NCI-H460 (cell line): ENCODE results near the gene ADAMTS8. TPM values are rescaled to one million over a fixed set of nuclear protein-coding genes. Genes with fewer than 3 reads are reported as not detected.

Experiments used
- DNase-seq: peaks from one replicate; pipeline ENCODE4 v3.0.0-alpha.2; 2016; ENCODE audit warnings: low read depth; ENCODE audit errors: extremely low read depth
- polyA plus RNA-seq: library from polyadenylated mRNA; depleted of rRNA; stranded (reverse); fragments of >200 nt; gene quantifications from 2 replicates; pipeline ENCODE4 v1.2.3, GENCODE V29; 2014; cell fraction: nucleus; rRNA removed
- total RNA-seq: library from RNA; depleted of rRNA; stranded (reverse); fragments of >200 nt; shearing (Covaris generic); gene quantifications from 2 replicates; pipeline ENCODE4 v1.2.3, GENCODE V29; 2014; rRNA removed

The ADAMTS8 gene, protein sequence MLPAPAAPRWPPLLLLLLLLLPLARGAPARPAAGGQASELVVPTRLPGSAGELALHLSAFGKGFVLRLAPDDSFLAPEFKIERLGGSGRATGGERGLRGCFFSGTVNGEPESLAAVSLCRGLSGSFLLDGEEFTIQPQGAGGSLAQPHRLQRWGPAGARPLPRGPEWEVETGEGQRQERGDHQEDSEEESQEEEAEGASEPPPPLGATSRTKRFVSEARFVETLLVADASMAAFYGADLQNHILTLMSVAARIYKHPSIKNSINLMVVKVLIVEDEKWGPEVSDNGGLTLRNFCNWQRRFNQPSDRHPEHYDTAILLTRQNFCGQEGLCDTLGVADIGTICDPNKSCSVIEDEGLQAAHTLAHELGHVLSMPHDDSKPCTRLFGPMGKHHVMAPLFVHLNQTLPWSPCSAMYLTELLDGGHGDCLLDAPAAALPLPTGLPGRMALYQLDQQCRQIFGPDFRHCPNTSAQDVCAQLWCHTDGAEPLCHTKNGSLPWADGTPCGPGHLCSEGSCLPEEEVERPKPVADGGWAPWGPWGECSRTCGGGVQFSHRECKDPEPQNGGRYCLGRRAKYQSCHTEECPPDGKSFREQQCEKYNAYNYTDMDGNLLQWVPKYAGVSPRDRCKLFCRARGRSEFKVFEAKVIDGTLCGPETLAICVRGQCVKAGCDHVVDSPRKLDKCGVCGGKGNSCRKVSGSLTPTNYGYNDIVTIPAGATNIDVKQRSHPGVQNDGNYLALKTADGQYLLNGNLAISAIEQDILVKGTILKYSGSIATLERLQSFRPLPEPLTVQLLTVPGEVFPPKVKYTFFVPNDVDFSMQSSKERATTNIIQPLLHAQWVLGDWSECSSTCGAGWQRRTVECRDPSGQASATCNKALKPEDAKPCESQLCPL
- 0.02 and 0.29 TPM in 2 replicates for total RNA-seq
- not detected in 2 replicates for polyA plus RNA-seq

GRCh38 chr11:130428316-130429119 lies at the start of gene ADAMTS8:
TSS of gene ADAMTS8 (minus strand) at chr11:130428609. CDS start at chr11:130428286, 323 bp downstream.
- DNase-seq, result no peak

DNA sequence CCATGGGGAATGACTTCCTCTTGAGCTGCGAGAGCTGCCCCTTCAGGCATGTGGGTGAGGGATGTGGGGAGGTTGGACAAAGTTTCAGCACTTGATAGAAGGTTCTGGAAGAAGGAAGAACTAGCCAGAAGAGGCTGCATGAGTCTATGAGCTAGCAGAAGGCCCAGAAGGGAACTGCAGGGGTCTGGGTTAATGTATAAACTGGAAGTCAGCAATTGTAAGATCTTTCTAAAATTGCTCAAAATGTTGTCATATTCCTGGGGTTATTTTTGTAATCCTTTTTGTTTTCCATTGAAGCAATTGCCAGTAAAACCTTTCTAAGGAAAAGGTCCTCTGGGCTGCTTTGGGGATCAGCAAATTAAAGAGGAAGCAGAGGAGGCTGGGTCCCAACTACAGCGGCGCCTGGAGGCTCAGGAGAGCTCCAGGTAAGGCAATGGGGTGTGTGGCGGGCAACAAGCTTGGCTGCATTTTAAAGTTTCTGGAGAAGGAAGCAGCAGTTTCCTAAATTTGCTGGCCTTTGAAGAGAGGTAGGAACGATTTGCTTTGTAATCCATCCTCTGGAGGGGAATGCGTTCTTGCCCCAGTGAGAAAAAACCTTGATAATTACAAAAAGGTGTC lies 49.3 kb upstream of the ADAMTS8 start:
- no peak for DNase-seq

GRCh38 chr11:130476922-130477491 lies 48.6 kb upstream of the ADAMTS8 start:
- no peak for DNase-seq

GRCh38 chr11:130476200-130476921 lies 48.0 kb upstream of the ADAMTS8 start:
- DNase-seq, result no peak

DNA sequence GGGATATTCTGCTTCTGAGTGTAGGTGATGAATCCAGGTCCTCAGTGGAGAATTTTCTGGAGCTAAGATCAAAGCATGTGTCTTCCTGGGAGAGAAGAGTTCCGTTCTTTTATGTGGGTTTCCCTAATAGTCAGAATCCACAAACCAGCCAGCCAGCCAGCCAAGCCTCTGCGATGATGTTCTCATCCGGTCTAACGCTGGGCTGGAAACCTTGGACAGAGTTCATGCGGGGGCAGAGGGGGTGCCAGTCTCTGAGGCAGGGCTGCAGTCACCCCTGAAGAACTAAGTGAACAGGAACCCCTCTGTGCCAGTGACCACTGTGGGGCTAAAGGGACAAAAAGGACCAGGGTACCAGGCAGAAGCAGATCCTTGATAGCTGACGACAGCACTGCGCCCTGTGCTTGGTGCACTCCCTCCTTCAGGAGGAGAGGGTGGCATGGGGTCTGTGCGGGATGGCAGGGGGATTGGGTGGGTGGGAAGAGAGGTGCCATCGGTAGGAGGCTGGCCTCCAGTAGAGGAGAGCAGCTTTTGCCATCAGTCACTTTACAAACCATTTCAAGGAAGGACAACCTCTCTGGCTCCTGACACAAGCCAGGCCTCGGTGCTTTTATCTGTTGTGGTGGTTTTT lies 47.1 kb upstream of the ADAMTS8 start:
- no peak for DNase-seq

- DNase-seq, result no peak
Measured at GRCh38 chr11:130474637-130475400, 46.4 kb upstream of the ADAMTS8 start.

- DNase-seq, result no peak
Measured at GRCh38 chr11:130473795-130474377, 45.5 kb upstream of the ADAMTS8 start.

DNA sequence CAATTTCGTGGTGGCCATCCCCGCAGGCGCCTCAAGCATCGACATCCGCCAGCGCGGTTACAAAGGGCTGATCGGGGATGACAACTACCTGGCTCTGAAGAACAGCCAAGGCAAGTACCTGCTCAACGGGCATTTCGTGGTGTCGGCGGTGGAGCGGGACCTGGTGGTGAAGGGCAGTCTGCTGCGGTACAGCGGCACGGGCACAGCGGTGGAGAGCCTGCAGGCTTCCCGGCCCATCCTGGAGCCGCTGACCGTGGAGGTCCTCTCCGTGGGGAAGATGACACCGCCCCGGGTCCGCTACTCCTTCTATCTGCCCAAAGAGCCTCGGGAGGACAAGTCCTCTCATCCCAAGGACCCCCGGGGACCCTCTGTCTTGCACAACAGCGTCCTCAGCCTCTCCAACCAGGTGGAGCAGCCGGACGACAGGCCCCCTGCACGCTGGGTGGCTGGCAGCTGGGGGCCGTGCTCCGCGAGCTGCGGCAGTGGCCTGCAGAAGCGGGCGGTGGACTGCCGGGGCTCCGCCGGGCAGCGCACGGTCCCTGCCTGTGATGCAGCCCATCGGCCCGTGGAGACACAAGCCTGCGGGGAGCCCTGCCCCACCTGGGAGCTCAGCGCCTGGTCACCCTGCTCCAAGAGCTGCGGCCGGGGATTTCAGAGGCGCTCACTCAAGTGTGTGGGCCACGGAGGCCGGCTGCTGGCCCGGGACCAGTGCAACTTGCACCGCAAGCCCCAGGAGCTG lies 44.8 kb upstream of the ADAMTS8 start:
- no peak for DNase-seq

DNA sequence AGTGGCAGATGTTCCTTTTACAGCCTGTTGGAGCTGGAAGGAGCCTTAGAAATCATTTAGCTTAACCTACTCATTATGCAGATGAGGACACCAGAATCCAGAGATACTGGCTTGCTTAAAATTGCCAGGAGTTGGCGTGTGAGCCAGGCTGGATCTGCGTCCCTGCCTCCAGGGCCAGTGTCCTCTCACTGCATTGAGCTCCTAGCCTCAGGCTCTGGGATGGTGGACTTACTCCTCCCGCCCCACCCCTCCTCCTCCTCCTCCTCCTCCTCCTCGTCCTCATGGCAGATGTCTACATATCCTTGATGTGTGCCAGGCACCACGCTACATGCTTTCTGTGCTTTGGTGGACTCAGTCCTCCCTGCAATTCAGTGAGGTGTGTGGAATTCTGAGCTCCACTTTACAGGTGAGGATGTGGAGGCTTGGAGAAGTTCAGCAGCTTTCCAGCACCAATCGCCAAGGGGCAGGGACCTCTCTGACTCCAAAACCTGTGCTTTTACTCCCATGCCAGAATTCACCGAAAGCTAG lies 44.1 kb upstream of the ADAMTS8 start:
- DNase-seq, result no peak

GRCh38 chr11:130471731-130472433 lies 43.5 kb upstream of the ADAMTS8 start:
- DNase-seq, result no peak

DNA sequence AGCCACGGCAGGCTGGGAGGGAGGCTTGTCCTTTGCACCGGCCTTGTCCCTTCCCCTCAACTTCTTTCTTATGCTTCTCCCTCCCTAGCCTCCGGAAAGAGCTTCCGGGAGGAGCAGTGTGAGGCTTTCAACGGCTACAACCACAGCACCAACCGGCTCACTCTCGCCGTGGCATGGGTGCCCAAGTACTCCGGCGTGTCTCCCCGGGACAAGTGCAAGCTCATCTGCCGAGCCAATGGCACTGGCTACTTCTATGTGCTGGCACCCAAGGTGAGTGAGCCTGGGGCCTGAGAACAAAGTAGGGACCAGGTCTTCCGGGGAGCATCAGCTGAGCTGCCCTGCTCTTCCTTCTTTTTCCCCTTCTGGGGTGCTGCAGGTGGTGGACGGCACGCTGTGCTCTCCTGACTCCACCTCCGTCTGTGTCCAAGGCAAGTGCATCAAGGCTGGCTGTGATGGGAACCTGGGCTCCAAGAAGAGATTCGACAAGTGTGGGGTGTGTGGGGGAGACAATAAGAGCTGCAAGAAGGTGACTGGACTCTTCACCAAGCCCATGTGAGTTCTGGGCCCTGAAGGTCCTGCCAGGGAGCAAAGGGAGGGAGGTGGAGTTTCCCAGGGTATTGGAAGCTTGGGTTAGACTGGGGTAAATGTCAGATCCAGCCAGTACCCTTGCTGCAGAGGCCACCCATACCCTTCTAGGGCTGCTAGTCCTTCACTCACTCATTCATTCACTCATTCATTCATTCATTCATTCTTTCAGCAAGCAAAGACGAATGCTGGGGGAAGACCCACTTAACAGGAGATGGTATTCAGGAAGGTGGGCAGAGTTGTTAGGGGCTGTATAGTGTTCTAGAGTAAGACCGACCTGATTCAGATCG lies 42.7 kb upstream of the ADAMTS8 start:
- no peak for DNase-seq

DNA sequence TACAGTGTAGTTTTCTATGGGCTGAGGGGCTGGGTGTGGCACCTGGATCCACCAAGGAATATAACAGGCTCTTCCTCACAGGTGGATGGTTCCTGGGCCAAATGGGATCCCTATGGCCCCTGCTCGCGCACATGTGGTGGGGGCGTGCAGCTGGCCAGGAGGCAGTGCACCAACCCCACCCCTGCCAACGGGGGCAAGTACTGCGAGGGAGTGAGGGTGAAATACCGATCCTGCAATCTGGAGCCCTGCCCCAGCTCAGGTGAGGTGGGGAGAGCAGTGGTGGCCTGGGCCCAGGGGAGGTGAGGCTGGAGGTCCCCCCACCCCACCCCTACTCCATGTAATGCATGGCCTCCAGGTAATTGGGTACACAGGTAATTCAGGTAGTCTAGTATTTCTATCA lies 40.8 kb upstream of the ADAMTS8 start:
- DNase-seq, result no peak

GRCh38 chr11:130467116-130467900 lies 38.9 kb upstream of the ADAMTS8 start:
- no peak for DNase-seq

DNA sequence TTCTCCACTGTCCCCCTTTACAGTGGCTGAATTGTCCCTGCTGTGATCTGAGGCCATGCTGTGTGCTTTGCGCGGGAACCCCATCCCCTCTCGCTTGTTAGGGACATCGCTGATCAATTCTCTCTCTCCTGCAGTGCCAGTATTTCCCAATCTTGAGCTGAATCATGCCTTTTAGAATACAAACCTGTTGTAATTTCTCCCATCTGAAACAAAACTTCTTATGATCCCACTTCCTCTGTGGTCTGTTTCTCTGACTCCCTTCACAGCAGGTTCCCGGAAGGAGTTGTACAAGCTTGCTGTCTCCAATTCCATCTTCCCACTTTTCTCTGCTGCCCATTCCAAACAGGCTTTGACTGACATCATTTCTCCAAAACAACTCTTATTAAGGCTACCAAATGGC lies 36.9 kb upstream of the ADAMTS8 start:
- DNase-seq, result no peak
